Vagina (tissue), 2 donors: ENCODE results near the gene LCK.

Experiments
- CTCF ChIP-seq, 3 experiments: fragments of 450-650 bp in 2 of 3; fragments of 200-600 bp in 1 of 3; sonication (generic) in 1 of 3; IDR thresholded peaks; one replicate each; pipeline ENCODE4 v1.5.1; 2017 to 2019; ENCODE audit warnings: antibody characterized with exemption in 3 of 3, mild to moderate bottlenecking in 2 of 3, moderate library complexity in 2 of 3
- POLR2A ChIP-seq, 2 donors: fragments of 450-650 bp; IDR thresholded peaks; one replicate each; pipeline ENCODE4 v1.6.1; 2017; ENCODE audit warnings: antibody characterized with exemption in 2 of 2, mild to moderate bottlenecking in 2 of 2, moderate library complexity in 2 of 2
- POLR2AphosphoS5 ChIP-seq, 2 donors: sonication (generic); formaldehyde crosslinking; IDR thresholded peaks; one replicate each; pipeline ENCODE4 v1.9.0; 2017; ENCODE audit warnings: antibody characterized with exemption in 2 of 2, mild to moderate bottlenecking in 2 of 2, low read depth in 1 of 2; ENCODE audit not compliant: insufficient read depth in 1 of 2

DNA sequence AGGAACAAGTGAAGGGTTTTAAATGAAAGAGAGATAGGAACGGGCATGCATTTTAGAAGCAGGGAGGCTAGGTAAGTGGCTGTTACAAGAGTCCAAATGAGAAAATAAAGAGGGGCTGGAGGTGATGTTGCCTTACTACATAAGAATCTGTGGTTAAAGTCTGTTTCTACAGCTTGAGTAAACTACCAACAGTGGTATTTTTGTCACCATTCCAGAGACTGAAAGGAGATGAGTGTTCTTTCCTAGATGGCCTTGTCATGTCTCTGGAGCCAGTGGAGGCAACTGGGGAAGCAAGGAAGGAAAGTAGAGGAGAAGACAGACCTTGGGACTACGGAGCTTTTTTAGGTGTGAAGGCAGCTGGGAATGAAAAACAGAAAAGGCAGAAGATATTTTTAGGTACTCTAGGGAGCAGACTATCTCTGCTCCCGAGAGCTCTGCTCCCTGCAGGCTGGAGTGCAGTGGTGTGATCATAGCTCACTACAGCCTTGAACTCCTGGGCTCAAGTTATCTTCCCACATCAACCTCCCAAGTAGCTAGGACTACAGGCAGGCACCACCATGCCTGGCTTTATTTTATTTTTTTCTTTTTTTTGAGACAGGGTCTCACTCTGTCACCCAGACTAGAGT is 53.0 kb downstream of the LCK start:
- TF ChIP-seq CTCF (IDR thresholded peaks at IDR 0.05) (no peak), POLR2A (IDR thresholded peaks at IDR 0.05) (no peak), POLR2AphosphoS5 (IDR thresholded peaks at IDR 0.05; ENCODE audit: insufficient read depth in 1 of 2, low read depth in 1 of 2) (no peak)
